ENCODE measurements around the gene TIMD4. TPM values are rescaled to one million over a fixed set of nuclear protein-coding genes. Genes with fewer than 3 reads are reported as not detected.

The TIMD4 gene
- total RNA-seq, 1 experiment from 2014 or later, result not detected

DNA sequence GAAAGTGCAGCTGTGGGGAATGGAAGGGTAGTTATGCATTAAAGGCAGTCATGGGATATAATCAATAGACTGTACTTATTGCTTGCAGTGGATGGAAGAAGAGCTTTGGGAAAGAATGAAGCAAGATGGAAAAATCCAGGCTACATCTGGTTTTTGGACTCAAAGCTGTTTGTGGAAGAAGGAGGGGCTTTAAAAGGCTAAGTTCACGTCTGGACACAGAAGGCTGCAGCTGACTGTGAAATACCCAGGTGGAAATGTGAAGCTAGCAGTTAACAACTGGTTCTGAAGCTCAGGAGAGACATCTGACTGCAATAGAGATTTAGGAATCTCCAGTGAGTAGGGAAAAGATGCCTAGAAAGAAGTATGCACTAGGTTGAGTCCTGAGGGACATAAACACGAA is 43.2 kb upstream of the TIMD4 start:
- no peak overlapping the region for H2BK20ac ChIP-seq (ENCODE audit: low read depth, low read length, poor library complexity, severe bottlenecking)
- no peaks in the 10 kb centered on the region for H3K27me3 Mint-ChIP-seq (ENCODE audit: low read depth)
- H2BK15ac ChIP-seq (ENCODE audit: low read depth, low read length), result no peak overlapping the region
- no peak overlapping the region for H3K9ac ChIP-seq (ENCODE audit: extremely low read depth, insufficient read length, low read length)
- peaks cover 6 to 23% of the 10 kb centered on the region in 2 experiments; a peak in 4 of 5 replicates for H3K9me3 Mint-ChIP-seq
- no peak overlapping the region for H2BK120ac ChIP-seq (ENCODE audit: low read depth, low read length, poor library complexity, severe bottlenecking)
- no peak overlapping the region for H3K23ac ChIP-seq (ENCODE audit: insufficient read length, low read depth, low read length)
- no peak overlapping the region for H2AFZ ChIP-seq (ENCODE audit: low read length)
- H2BK5ac ChIP-seq (ENCODE audit: insufficient read length, low read length), result no peak overlapping the region
- no peaks in the 10 kb centered on the region for H3K4me1 Mint-ChIP-seq
- no peak overlapping the region for H2BK12ac ChIP-seq (ENCODE audit: insufficient read length, low read depth, low read length)
- no peak overlapping the region for H3K4ac ChIP-seq (ENCODE audit: low read depth, low read length)
- no peak overlapping the region for H3K14ac ChIP-seq (ENCODE audit: insufficient read depth, low read length)
- no peak overlapping the region for H3K18ac ChIP-seq (ENCODE audit: insufficient read length, low read depth, low read length)
- H4K91ac ChIP-seq (ENCODE audit: insufficient read length, low read depth, low read length), result no peak overlapping the region
- no peak overlapping the region for H2AK5ac ChIP-seq (ENCODE audit: insufficient read length, low read length)
- H3K4me2 ChIP-seq (ENCODE audit: insufficient read depth, insufficient read length, low read length), result no peak overlapping the region
- H4K20me1 ChIP-seq (ENCODE audit: control insufficient read depth, insufficient read depth, insufficient read length), result no peaks in the 10 kb centered on the region
- no peak overlapping the region for H3K27ac Mint-ChIP-seq
- no peak overlapping the region for H3T11ph ChIP-seq (ENCODE audit: low read length)
- no peaks in the 10 kb centered on the region for H3K27me3 ChIP-seq (ENCODE audit: insufficient read depth, low read length)
- H3K4me1 ChIP-seq (ENCODE audit: insufficient read depth, low read length), result no peaks in the 10 kb centered on the region
- H4K8ac ChIP-seq (replicated peaks; ENCODE audit: insufficient read length, low read depth, low read length), result no peak overlapping the region
- peaks cover 2 to 3% (median 3%) of the 10 kb centered on the region in 3 experiments; a peak in 2 of 7 replicates for H3K36me3 Mint-ChIP-seq (ENCODE audit: insufficient read depth in 1 of 3, low read depth in 3 of 3)
- no peaks in the 10 kb centered on the region for H3K79me2 ChIP-seq (ENCODE audit: insufficient read depth, low read length)
- no peak overlapping the region for H3K56ac ChIP-seq (ENCODE audit: insufficient read length, low read depth, low read length)
- H3K9me3 ChIP-seq (ENCODE audit: control insufficient read depth, low read depth, low read length), result no peaks in the 10 kb centered on the region
- DNase-seq, result no peak
- H3K23me2 ChIP-seq (ENCODE audit: insufficient read length, low read depth, low read length, poor library complexity, severe bottlenecking), result no peaks in the 10 kb centered on the region
- TF ChIP-seq, protein P1, sequence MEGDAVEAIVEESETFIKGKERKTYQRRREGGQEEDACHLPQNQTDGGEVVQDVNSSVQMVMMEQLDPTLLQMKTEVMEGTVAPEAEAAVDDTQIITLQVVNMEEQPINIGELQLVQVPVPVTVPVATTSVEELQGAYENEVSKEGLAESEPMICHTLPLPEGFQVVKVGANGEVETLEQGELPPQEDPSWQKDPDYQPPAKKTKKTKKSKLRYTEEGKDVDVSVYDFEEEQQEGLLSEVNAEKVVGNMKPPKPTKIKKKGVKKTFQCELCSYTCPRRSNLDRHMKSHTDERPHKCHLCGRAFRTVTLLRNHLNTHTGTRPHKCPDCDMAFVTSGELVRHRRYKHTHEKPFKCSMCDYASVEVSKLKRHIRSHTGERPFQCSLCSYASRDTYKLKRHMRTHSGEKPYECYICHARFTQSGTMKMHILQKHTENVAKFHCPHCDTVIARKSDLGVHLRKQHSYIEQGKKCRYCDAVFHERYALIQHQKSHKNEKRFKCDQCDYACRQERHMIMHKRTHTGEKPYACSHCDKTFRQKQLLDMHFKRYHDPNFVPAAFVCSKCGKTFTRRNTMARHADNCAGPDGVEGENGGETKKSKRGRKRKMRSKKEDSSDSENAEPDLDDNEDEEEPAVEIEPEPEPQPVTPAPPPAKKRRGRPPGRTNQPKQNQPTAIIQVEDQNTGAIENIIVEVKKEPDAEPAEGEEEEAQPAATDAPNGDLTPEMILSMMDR (conservative IDR thresholded peaks at IDR 0.05), result no peak
- H3K4me3 Mint-ChIP-seq, result no peak overlapping the region
- WGBS (ENCODE audit: extremely low coverage, insufficient read length, low lambda C conversion rate), result no CpG with 5 or more reads among the region's 2 CpGs
- no peak overlapping the region for H3K27ac ChIP-seq (ENCODE audit: insufficient read length, low read depth, low read length)
- no peaks in the 10 kb centered on the region for H3K79me1 ChIP-seq (ENCODE audit: insufficient read depth, low read depth, low read length, poor library complexity, severe bottlenecking)
- H4K5ac ChIP-seq (ENCODE audit: insufficient read length, low read depth, low read length), result no peak overlapping the region

All from H9 (cell line).